ENCODE results near the gene KIAA1217.

DNA sequence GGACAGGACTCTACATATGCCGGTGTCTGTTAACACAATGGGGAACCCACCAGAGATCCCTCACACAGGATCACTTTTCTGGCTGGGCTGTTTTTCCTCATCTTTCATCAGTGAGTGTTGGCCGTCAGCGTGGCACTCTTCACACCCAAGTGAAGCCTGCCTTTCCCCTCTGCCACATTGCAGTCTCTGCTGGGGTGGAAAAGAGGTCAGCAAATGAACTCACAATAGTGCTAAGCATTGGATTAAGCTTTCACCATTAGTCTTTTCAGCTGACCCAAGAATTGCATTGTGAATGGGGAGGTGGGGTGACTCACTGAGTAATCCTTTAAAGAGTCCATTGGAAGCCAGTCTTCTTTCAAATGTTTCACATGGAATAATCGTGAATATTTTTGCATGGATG, 143.0 kb downstream of the KIAA1217 start:
- TF ChIP-seq, protein P1, sequence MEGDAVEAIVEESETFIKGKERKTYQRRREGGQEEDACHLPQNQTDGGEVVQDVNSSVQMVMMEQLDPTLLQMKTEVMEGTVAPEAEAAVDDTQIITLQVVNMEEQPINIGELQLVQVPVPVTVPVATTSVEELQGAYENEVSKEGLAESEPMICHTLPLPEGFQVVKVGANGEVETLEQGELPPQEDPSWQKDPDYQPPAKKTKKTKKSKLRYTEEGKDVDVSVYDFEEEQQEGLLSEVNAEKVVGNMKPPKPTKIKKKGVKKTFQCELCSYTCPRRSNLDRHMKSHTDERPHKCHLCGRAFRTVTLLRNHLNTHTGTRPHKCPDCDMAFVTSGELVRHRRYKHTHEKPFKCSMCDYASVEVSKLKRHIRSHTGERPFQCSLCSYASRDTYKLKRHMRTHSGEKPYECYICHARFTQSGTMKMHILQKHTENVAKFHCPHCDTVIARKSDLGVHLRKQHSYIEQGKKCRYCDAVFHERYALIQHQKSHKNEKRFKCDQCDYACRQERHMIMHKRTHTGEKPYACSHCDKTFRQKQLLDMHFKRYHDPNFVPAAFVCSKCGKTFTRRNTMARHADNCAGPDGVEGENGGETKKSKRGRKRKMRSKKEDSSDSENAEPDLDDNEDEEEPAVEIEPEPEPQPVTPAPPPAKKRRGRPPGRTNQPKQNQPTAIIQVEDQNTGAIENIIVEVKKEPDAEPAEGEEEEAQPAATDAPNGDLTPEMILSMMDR (IDR thresholded peaks at IDR 0.05) = no peak
- no peak for TF ChIP-seq POLR2A (IDR thresholded peaks at IDR 0.05)
